Measurements from ENCODE around the gene TAF1C.
"Not testable (repeated sequence)": the region's sequence is repeated elsewhere in the genome, so short reads cannot be mapped to it uniquely, and the experiment has no call there.

Gene TAF1C

DNA sequence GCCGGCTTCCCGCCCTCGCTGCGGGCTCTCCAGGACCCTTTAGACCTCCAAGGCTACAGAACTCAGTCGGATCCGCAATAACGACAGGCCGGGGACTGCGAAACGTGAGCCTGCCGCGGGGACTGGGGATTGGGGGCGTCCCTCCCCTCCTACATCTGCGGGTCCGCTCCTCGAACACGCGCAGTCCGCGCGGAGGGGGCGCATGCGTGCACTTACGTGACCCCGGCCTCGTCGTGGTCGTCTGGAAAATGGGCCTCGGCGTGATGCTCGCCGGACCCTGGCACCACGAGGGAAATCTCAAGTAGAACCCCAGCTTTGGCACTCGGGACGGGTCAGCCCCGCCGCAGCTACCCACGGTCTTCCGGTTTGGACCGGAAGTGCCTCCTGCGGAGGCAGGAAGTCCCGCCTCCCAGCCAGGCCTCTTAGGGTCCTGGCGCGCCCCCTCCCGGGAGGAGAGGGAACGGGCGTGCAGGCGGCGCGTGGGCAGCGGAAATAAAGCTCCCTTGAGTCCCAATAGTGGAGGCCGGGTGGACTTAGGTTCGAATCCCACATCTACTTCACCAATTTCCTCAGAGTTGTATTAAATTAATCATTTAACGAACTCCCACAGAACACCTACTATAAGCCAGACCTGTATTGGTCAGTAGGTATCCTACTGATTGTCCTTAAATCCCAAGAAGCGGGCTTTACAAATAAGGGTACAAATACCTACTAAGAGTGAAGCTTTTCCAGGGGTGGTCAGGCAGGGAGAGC, at the start of gene TAF1C:
Gene TAF1C (minus strand): TSS at position 373 of the 753 bp plus-strand sequence. CDS start 2,069 bp downstream, outside the sequence.
- peak; percentile 83 to 88 (median 85) for DNase-seq (ENCODE audit: low read depth in 3 of 3)

GRCh38 chr16:84234321-84235241, 47.7 kb upstream of the TAF1C start:
- no peak for DNase-seq (ENCODE audit: low read depth in 3 of 3)

- DNase-seq (ENCODE audit: low read depth in 3 of 3): no peak
These were observed 46.9 kb upstream of the TAF1C start for GRCh38 chr16:84233748-84234147.

- no peak for DNase-seq (ENCODE audit: low read depth in 3 of 3)
These were observed 46.1 kb upstream of the TAF1C start for GRCh38 chr16:84232969-84233368.

- no peak for DNase-seq (ENCODE audit: low read depth in 3 of 3)
These were observed 45.2 kb upstream of the TAF1C start for GRCh38 chr16:84232060-84232459.

GRCh38 chr16:84229471-84229870, 42.6 kb upstream of the TAF1C start:
- DNase-seq (ENCODE audit: low read depth in 3 of 3): no peak

- DNase-seq (ENCODE audit: low read depth in 3 of 3): no peak
These were observed 41.5 kb upstream of the TAF1C start for GRCh38 chr16:84228256-84228838.

DNA sequence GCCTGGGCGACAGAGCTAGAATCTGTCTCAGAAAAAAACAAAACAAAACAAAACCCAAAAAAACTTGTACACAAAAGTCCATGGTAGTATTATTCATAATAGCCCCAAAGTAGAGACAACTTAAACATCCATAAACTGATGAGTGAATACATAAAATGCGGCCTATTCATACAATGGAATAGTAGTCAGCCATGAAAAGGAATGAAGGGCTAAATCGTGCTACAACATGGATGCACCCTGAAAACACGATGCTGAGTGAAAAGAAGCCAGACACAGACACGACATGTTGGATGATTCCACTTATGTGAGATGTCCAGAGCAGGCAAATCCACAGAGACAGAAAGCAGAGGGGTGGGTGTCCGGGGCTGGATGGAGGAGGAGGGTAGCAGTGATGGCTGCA, 40.7 kb upstream of the TAF1C start:
- DNase-seq (ENCODE audit: low read depth in 3 of 3): no peak

DNA sequence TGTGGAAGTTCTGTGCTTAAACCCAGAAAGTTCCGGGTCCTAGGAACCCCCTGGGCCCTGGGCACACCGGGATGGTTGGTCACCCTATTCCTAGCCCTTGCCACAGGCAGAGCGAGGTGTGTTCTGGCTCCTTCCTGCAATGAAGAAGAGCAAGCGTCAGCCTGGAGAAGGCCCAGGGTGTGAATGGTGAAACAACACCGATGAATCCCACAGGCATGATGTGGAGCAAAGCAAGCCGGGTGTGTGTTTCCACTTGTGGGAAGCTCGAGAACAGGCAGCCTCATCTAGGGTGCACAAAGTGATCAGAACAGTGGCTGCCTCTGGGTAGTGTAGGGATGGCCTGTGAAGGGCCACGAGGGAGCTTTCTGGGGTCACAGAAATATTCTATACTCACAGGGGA, 39.2 kb upstream of the TAF1C start:
- DNase-seq (ENCODE audit: low read depth in 3 of 3): no peak

DNA sequence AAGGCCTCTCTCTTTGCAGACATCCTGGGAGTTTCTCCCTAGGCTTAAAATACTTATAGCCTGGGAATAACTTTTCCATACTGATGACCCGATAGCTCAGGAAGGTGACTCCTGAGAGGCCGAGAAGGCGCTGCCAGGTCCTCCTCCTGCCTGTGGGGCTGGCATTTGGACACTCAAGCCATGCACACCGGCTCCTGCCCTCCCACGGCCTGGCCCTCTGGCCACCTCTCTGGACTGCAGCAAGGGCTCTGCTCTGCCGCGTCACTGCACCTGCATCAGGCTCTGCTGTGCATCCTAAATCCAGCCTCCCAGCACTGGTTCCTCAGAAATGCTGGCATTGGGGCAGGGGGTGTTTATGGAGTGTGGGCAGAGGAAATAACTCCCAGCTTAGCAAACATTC, 38.7 kb upstream of the TAF1C start:
- no peak for DNase-seq (ENCODE audit: low read depth in 3 of 3)

GRCh38 chr16:84225126-84225525, 38.3 kb upstream of the TAF1C start:
- no peak for DNase-seq (ENCODE audit: low read depth in 3 of 3)

DNA sequence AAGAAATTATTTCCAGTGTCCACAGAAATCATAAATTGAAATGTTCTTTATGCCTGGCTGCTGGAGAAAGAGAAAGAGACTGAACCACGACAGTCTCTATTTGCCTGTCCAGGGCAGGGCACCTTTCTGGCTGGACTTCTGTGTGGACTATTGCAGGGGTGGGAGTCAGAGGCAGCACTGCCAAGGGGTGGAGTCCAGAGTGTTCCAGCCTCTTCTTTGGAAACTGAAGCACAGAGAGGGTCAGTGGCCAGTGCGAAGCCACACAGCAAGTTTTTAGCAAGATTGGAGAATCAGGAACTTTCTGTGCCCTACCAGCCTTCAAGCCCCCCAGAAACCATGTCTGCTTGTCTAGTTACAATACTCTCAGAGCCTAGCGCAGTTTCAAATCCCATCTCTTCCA, 37.7 kb upstream of the TAF1C start:
- DNase-seq (ENCODE audit: low read depth in 3 of 3): no peak

- DNase-seq (ENCODE audit: low read depth in 3 of 3): no peak
These were observed 36.6 kb upstream of the TAF1C start for GRCh38 chr16:84223456-84223855.

DNA sequence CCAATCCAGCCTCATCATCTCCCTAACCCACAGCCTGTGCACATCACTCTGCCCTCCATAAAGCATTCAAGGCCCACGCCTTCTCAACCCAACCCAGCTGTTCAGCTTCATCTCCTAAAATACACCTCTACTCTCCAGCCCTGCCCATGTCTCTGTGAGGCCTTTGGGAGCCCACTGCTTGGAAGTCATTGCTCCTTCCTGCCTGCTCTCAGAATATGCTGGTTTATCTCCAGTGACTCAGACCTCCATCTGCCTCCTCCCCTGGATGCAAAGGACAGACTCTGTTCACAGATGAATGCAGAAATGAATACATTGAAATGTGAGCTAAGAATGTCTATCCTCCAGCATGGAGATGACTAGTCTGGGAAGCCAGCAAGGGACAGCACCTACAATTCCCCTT, 34.0 kb upstream of the TAF1C start:
- no peak for DNase-seq (ENCODE audit: low read depth in 3 of 3)

DNA sequence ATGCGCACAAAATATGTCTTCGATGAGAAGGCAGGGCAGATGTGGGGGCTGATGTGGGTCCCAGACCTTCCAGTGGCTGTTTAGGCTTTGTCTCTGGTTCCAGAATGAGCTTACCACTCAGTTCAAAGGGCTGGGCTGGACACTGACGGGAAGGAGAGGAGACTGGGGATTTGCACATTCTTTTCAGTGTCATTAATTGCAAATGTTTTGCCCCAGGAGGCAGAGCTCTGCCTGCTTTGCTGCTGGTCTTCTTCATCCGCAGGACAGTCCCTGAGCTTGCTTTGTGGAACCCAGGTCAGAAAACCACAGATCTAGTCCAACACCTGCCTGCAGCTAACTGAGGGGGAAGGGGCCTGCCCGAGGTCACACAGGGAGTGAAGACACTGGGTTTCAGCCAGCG, 32.1 kb upstream of the TAF1C start:
- no peak for DNase-seq (ENCODE audit: low read depth in 3 of 3)

- no peak for DNase-seq (ENCODE audit: low read depth in 3 of 3)
These were observed 31.4 kb upstream of the TAF1C start for GRCh38 chr16:84218176-84218823.

GRCh38 chr16:84216144-84216543, 29.3 kb upstream of the TAF1C start:
- not testable (repeated sequence) for DNase-seq (ENCODE audit: low read depth in 3 of 3)

DNA sequence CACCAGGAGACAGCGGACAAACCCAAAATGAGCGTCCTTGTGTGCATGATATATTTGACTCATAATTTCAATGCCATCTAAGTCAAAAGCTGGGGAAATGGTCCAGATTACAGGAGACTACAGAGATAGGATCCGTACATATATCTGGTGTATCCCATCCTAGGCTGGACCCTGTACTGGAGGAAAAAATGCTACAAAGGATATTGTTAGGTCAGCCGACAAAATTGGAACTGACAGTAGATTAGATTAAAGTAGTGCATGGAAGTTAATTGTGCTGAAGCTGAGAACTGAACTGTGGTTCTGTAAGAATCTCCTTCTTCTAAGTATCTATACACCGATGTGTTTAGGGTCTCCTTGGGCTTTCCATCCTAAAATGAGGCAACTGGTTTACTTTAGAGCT, 28.7 kb upstream of the TAF1C start:
- no peak for DNase-seq (ENCODE audit: low read depth in 3 of 3)

DNA sequence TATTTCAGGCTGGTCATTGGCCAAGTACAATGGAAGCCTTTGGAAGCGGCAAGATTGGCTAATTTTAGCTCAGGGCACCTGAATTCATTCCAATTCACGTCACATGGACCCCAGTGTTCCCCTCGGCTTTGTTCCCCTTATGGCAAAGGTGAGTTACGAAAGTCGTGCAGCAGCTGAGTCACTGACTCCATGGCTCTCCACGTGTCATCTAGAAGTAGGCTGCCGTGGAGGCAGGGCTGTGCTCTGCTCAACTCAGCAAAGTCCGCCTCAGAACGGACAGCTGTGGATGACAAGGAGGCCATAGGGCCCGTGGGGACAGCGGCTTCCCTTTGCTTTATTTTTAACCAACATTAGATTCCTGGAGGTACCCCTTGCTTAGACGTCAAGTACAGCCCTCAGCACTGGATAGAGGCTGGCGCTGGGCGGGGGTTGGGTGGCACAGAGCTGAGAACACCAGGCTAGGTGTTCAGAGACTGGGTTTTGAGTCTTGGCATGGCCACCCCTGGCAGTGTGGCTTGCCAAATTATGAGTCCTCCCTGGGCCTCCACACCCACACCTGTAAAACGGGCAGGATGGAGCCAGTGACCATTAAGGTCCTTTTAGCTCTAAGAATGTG, 27.7 kb upstream of the TAF1C start:
- DNase-seq (ENCODE audit: low read depth in 3 of 3): no peak

DNA sequence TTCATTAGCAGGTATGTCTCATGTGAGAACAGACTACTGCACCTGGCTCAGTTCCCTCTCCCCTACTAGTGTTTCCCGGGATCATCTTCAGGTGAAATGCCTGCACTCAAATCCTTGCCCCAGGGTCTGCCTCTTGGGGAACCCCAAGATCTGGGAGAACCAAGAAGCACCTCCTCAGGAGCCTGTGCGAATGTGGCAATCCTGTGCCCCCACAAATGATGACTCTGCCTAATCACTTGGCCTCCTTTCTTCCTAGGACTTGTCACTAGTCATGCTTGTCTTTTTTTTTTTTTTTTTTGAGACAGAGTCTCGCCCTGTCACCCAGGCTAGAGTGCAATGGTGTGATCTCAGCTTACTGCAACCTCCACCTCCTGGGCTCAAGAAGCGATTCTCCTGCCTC, 25.8 kb upstream of the TAF1C start:
- no peak for DNase-seq (ENCODE audit: low read depth in 3 of 3)

DNA sequence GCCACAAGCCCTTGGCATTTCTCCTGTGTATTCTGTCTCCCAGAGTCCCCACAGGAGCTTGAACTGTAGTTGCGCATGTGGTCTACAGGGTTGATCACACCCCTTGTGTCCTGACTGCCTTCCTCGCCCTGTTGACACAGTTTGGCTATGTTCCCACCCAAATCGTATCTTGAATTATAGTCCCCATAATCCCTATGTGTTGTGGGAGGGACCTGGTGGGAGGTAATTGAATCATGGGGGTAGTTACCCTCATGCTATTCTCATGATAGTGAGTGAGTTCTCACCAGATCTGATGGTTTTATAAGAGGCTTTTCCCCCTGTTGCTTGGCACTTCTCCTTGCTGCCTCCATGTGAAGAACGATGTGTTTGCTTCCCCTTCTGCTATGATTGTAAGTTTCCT, 25.3 kb upstream of the TAF1C start:
- DNase-seq (ENCODE audit: low read depth in 3 of 3): no peak

GRCh38 chr16:84209989-84210388, 23.1 kb upstream of the TAF1C start:
- DNase-seq (ENCODE audit: low read depth in 3 of 3): no peak

Measured in stimulated activated CD4-positive, alpha-beta T cell treated with anti-CD3 and anti-CD28 coated beads, TNF-alpha, amount 100 ng/mL, for 48 hours (primary cell).